Inflammatory macrophage treated with lipopolysaccharide for 1 hour (primary cell): Measurements from ENCODE around the gene NAALADL2.
A peak's percentile ranks its signal among the peaks of the same experiment; 100 is the strongest.

Source experiments
- DNase-seq, 2 donors: peaks; one replicate each; pipeline ENCODE4 v3.0.0-alpha.2; 2020 to 2022

Gene NAALADL2

DNA sequence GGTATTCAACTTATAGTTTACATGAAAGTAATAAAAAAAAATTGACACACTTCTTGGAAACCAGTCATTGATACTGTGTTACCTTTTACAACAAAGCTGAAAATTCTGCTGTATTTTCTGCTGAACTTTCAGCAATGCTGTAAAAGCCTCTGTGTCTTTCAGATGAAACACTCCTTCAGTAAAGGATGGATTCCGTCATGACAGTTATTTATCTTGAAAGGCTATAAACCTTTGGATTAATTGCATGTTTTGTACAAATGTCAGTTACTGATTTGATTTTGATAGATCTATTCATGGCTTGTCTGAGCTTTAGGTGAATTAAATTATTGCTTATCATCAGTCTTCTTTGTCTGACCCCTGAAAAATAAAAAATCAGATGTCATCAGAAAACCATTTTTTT is 355.1 kb downstream of the NAALADL2 start:
- no peak for DNase-seq

DNA sequence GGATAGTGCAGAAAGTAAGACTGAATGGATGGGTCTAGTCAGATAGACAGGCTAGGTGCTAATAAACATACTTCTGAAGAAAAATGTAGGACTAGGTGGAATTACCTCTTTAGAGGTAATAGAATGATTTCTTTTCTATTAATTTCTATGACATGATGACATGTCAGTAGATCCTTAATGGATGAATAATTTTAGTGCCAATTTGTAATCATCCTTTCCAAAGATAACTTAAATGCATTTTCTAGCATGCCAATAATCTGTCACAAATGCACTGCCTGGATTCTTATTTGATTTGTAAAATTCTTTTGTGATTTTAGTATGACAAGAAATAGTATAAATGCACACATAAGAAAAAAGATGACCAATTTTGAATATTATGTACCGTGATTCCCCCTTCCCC is 356.7 kb downstream of the NAALADL2 start:
- DNase-seq, result no peak

DNA sequence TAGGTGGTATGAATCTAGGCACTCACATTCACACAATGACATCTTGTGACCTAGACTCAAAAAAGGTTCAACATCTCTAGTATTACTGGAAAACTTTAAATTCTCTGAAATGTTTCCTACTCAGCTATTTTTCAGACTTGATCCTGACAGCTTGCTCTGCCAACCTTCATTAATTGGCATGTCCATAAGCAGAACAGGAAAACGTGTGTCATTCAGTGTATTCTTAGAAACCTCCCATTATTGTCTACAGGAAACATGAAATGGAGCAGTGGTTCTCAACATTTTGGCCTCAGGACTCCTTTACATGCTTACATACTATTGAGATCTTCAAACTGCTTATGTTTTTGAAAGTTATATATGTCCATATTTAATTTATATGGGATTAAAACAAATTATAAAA is 363.2 kb downstream of the NAALADL2 start:
- DNase-seq, result no peak

- DNase-seq, result no peak
Measured at GRCh38 chr3:175224051-175224450, 364.9 kb downstream of the NAALADL2 start.

DNA sequence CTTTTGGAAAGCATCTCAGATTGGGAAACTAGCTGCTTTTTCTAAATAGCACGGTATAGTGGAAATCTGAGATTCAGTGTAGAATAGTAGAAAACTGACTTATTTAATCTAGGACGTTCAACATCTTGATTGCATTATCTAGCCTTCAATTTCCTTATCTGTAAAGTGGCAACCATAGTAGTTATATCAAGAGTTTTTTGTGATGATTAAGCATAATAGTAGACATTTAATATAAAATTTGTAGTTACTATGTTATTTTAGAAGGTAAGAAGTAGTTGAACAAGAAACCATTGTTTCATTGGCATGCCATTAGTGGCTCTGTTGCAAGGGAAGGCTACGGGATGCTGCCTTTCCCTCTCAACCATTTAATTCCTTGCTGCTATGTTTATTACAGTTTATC is 367.3 kb downstream of the NAALADL2 start:
- DNase-seq, result no peak

DNA sequence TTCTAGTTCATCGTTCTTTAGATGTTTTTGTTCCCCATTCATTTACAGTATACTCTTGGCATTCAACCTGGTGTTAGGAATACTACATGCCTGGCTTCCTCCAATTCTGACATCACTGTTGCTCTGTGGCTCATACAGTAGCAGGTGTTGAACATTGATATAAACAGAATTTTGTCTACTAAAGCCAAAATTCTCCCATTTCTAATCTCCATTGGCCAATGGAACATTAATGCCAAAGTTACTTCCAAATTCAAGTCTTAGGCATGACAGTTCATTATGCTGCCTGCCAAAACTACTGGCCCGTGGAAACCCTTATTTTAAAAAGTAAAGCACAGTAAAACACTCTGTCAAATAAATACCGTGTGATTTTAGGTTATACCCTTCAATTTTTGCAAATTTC is 368.0 kb downstream of the NAALADL2 start:
- DNase-seq, result no peak

DNA sequence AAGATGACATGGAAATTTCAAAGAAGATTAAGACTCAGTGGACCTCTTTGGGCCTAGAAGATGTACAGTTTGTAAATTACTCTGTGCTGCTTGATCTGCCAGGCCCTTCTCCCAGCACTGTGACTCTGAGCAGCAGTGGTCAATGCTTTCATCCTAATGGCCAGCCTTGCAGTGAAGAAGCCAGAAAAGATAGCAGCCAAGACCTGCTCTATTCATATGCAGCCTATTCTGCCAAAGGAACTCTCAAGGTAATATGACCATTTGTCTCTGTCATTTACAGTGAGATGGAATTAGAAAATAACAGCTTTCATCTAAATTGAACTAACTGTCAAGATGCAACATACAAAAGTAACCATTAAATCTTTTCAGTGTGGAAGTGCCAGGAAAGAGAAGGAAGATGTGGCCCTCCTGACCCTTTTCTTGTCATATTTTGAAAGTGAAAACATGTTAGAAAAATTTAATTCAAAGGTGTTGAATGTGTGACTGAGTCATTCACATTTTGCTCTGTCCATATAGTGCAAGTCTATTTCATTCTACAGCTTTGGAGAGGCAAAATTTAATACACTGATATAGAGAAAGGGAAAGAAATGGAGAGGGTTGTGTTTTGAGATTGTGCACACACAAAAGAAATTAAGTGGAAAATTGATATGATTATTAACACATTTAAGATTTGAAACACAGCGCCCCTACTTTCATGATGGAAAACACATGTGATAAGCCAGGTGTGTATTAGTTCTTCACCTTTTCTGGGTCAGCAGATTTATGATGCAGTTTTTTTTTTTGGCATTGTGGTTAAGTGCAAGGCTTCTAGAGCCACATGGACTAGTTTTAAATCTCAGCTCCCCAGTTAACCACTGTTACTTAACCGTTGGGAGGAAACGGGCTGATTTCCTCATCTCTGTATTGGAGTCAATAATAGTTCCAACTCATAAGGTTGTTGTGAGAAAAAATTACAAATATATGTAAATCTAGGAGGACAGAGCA is 375.1 kb downstream of the NAALADL2 start:
- DNase-seq, result no peak

DNA sequence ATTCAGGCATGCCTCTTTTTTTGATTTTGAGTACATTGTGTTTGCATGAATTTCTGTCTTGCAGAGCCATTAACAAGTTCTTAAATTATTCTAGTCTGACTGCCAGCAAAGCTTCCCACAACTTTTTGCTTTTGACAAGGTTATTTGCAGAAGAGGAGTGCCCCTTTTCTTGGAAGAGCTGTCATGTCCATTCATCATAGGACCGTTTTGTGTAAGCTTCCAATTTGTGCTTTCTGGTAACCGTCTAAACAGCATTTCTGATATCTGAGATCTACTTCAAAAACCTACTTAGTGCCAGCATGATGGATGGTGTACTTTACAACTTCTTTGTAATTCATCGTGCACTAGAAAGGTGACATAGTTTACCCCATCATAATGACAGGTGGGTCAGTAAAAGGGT is 379.7 kb downstream of the NAALADL2 start:
- no peak for DNase-seq

DNA sequence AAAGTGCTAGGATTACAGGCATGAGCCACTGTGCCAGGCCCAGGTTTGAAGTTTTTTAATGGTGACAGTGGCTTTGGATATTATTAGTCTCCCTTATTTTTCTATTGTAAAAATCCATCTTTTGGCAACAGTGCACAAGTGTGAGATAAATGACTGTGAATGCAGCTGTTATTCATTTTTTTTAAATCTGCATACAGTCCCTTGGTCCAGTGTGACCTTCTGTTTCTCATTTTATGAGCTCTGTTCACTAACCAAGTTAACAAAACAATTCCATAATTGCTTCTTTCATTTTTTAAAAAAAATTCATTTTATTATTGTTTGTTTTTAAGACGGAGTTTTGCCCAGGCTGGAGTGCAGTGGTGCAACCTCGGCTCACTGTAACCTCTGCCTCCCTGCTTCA is 381.8 kb downstream of the NAALADL2 start:
- no peak for DNase-seq

- DNase-seq, result no peak
Measured at GRCh38 chr3:175242243-175242642, 383.1 kb downstream of the NAALADL2 start.

GRCh38 chr3:175246234-175246633 is 387.1 kb downstream of the NAALADL2 start:
- no peak for DNase-seq

GRCh38 chr3:175246766-175247165 is 387.6 kb downstream of the NAALADL2 start:
- no peak for DNase-seq

GRCh38 chr3:175247629-175248028 is 388.5 kb downstream of the NAALADL2 start:
- DNase-seq, result no peak

GRCh38 chr3:175248832-175249231 is 389.7 kb downstream of the NAALADL2 start:
- no peak for DNase-seq

GRCh38 chr3:175255698-175256097 is 396.6 kb downstream of the NAALADL2 start:
- DNase-seq, result no peak

GRCh38 chr3:175257123-175257522 is 398.0 kb downstream of the NAALADL2 start:
- no peak for DNase-seq

DNA sequence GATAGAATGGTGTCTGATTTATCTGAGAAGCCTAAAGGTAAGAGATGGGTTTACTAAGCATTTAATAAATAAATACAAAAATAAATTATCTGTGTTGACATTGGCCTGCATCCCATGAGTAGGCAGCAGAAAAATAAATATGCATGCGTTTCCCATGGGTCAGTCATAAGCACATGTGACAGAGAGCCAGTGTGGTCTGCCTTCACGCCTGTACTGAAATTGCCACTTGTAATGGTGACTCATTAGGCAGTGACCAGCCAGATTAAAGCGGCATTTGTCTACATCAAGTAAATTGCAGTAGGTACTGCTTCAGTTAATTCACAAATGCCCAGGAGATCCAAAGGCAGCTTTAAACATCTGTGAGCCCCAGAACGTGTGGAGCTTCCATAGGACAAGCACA is 399.6 kb downstream of the NAALADL2 start:
- no peak for DNase-seq

- peak in 1 of 2 donors; percentile 1 for DNase-seq
Measured at GRCh38 chr3:175260145-175260794, 401.1 kb downstream of the NAALADL2 start.

- DNase-seq, result peak; percentile 3 to 41
Measured at GRCh38 chr3:175266478-175266877, 407.3 kb downstream of the NAALADL2 start.

DNA sequence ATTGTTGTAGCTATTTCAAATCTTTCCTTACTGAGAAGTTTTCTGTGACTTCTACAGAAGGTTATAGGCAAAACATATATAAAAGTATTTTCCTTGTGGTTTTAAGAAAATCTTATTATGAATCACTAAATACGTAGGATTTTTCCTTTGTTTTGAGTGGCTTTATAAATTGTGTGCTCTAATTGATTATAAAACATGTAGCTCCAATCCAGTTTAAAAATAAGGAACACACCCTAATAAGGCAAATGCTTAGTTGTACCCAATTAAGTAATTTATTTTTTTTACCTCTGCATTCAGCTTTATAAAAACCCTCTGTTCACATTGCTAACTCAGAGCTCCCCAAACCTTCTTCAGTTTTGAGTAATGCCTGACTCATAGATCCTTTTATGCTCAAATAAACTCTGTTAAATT is 408.0 kb downstream of the NAALADL2 start:
- DNase-seq, result no peak

DNA sequence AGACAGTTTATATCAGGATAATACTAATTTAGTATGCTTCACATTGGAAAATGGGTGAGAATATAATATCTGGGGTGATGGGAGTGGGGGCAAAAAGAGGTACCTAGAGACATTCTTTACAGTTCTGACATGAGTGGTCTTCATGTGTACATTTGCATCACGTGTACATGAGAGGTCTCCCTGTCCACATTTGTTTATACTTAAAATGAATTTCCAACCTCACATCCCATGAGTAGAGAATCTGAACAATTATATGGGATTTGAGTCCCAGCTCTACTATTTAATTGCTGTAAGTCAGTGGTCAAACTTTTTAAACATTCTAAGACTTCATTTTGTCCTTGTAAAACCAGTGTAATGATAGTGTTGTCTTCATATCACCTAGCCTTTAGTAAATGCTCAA is 408.4 kb downstream of the NAALADL2 start:
- no peak for DNase-seq

- no peak for DNase-seq
Measured at GRCh38 chr3:175269394-175269793, 410.3 kb downstream of the NAALADL2 start.

DNA sequence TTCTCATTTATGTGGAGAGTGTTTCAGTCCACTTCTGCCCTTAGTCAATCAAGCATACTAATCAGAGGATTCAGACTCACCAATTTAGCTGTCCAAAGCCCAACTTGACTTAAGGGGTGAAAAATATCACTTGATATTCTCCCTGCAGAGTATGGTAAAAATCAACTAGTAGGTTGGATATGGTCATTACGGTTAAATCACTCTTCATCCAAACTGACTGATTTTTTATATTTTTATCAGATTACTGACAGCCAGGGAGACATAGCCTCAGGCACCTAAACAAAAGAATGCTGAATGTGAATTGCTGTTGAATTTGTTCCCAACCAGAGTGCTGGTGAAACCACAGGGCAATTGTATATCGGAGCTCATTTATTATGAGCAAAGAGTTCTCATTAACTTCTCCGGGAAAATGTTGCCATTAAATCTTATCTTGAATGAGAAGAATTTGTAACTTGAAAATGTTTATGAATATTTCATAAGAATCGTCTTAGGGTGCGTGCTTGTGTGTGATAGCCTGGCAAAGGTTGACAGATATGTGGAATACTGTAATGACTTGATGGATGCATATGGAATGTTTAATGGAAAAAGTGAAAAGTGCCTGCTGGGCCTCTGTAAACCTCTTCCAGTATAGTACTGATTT is 411.2 kb downstream of the NAALADL2 start:
- no peak for DNase-seq

DNA sequence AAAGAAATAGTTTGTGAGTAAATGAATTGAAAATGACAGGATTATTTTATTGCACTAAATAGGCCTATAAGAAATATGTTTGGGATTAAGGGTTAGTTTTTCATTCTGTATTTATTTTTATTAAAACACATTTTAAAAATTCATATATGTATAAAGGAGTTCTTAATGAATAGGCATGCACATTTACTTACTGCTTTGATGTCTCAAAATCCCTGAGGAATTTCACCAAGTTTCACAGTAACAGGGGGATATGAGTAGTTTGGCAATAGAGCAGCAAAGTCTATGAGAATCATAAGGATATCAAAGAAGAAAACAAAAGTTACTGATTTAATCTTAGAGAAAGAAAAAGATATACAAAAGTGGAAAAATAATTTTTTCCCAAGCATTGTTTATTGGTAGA is 411.7 kb downstream of the NAALADL2 start:
- DNase-seq, result no peak
